ENCODE measurements around the gene ZNF462.

- TF ChIP-seq DNMT1 (CRISPR knock-in tag; IDR thresholded peaks at IDR 0.05) (no peak), CTCF (CRISPR knock-in tag; IDR thresholded peaks at IDR 0.05) (no peak), SIN3A (IDR thresholded peaks at IDR 0.05; ENCODE audit: borderline replicate concordance, low read depth, low read length) (no peak), FOXK1 (CRISPR knock-in tag; IDR thresholded peaks at IDR 0.05; ENCODE audit: borderline replicate concordance, low read depth) (no peak), EP300 (IDR thresholded peaks at IDR 0.05; ENCODE audit: low read depth in 2 of 2, low read length in 2 of 2) (no peak), EP300 (CRISPR knock-in tag; IDR thresholded peaks at IDR 0.05; ENCODE audit: borderline replicate concordance) (no peak), ZNF292 (CRISPR knock-in tag; IDR thresholded peaks at IDR 0.05; ENCODE audit: borderline replicate concordance, low read depth) (no peak), ETV5 (CRISPR knock-in tag; IDR thresholded peaks at IDR 0.05; ENCODE audit: borderline replicate concordance) (no peak), ZNF770 (CRISPR knock-in tag; IDR thresholded peaks at IDR 0.05) (no peak), ZKSCAN1 (IDR thresholded peaks at IDR 0.05; ENCODE audit: low read length) (no peak), EZH2 (conservative IDR thresholded peaks at IDR 0.05; ENCODE audit: low read depth, low read length) (no peak)
- TF ChIP-seq, protein P1, sequence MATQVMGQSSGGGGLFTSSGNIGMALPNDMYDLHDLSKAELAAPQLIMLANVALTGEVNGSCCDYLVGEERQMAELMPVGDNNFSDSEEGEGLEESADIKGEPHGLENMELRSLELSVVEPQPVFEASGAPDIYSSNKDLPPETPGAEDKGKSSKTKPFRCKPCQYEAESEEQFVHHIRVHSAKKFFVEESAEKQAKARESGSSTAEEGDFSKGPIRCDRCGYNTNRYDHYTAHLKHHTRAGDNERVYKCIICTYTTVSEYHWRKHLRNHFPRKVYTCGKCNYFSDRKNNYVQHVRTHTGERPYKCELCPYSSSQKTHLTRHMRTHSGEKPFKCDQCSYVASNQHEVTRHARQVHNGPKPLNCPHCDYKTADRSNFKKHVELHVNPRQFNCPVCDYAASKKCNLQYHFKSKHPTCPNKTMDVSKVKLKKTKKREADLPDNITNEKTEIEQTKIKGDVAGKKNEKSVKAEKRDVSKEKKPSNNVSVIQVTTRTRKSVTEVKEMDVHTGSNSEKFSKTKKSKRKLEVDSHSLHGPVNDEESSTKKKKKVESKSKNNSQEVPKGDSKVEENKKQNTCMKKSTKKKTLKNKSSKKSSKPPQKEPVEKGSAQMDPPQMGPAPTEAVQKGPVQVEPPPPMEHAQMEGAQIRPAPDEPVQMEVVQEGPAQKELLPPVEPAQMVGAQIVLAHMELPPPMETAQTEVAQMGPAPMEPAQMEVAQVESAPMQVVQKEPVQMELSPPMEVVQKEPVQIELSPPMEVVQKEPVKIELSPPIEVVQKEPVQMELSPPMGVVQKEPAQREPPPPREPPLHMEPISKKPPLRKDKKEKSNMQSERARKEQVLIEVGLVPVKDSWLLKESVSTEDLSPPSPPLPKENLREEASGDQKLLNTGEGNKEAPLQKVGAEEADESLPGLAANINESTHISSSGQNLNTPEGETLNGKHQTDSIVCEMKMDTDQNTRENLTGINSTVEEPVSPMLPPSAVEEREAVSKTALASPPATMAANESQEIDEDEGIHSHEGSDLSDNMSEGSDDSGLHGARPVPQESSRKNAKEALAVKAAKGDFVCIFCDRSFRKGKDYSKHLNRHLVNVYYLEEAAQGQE (IDR thresholded peaks at IDR 0.05; ENCODE audit: borderline replicate concordance in 1 of 2, low read depth in 1 of 2, low read length in 2 of 2) = no peak
- TF ChIP-seq, protein P2, sequence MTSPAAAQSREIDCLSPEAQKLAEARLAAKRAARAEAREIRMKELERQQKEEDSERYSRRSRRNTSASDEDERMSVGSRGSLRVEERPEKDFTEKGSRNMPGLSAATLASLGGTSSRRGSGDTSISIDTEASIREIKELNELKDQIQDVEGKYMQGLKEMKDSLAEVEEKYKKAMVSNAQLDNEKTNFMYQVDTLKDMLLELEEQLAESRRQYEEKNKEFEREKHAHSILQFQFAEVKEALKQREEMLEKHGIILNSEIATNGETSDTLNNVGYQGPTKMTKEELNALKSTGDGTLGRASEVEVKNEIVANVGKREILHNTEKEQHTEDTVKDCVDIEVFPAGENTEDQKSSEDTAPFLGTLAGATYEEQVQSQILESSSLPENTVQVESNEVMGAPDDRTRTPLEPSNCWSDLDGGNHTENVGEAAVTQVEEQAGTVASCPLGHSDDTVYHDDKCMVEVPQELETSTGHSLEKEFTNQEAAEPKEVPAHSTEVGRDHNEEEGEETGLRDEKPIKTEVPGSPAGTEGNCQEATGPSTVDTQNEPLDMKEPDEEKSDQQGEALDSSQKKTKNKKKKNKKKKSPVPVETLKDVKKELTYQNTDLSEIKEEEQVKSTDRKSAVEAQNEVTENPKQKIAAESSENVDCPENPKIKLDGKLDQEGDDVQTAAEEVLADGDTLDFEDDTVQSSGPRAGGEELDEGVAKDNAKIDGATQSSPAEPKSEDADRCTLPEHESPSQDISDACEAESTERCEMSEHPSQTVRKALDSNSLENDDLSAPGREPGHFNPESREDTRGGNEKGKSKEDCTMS (CRISPR knock-in tag; conservative IDR thresholded peaks at IDR 0.05) = no peak
These were observed 188.4 kb downstream of the ZNF462 start for GRCh38 chr9:107051392-107051791.
